ENCODE measurements around the gene AQP9. TPM values are rescaled to one million over a fixed set of nuclear protein-coding genes. Genes with fewer than 3 reads are reported as not detected.

Gene AQP9
- total and polyA plus RNA-seq, 2 of the 8 experiments (the other 6 are each of a cell fraction or from before 2014, with no cell fraction given), result not detected

- TF ChIP-seq PHF8 (conservative IDR thresholded peaks at IDR 0.05; ENCODE audit: low read depth, low read length), result no peak
- no peak for TF ChIP-seq POLR2AphosphoS5 (IDR thresholded peaks at IDR 0.05; ENCODE audit: low read depth, low read length)
- no peak for TF ChIP-seq ZNF274 (IDR thresholded peaks at IDR 0.05; ENCODE audit: borderline replicate concordance, extremely low read depth, low read length)
- TF ChIP-seq JUND (IDR thresholded peaks at IDR 0.05; ENCODE audit: low read length), result no peak
- no peak for TF ChIP-seq USF2 (IDR thresholded peaks at IDR 0.05; ENCODE audit: low read length)
- TF ChIP-seq POLR2A (IDR thresholded peaks at IDR 0.05; ENCODE audit: control extremely low read depth in 1 of 2, low read depth in 2 of 2, low read length in 2 of 2), result no peak
- no peak for TF ChIP-seq EZH2 (IDR thresholded peaks at IDR 0.05; ENCODE audit: low read depth, low read length, severe bottlenecking)
- TF ChIP-seq SP4 (IDR thresholded peaks at IDR 0.05; ENCODE audit: low read length), result no peak
- no peak for TF ChIP-seq ATF2 (IDR thresholded peaks at IDR 0.05; ENCODE audit: low read length)
- Histone ChIP-seq H4K20me1 (replicated peaks in 1 of 2; ENCODE audit: control insufficient read depth in 1 of 2, insufficient read depth in 2 of 2, low read length in 2 of 2) (no peaks in the 10 kb centered on the region), H2BK5ac (ENCODE audit: low read depth, low read length) (no peak overlapping the region), H2BK15ac (ENCODE audit: low read length) (no peak overlapping the region), H3K27ac (ENCODE audit: low read depth, low read length) (no peak overlapping the region), H3K56ac (replicated peaks; ENCODE audit: insufficient read length, low read depth, low read length) (no peak overlapping the region), H2AFZ (ENCODE audit: low read length) (no peak overlapping the region), H3K79me1 (ENCODE audit: low read depth, low read length) (no peaks in the 10 kb centered on the region), H3K23me2 (ENCODE audit: low read depth, low read length) (no peaks in the 10 kb centered on the region), H4K5ac (ENCODE audit: insufficient read length, low read depth, low read length) (no peak overlapping the region), H3K9ac (replicated peaks in 1 of 4; ENCODE audit: extremely low read depth in 1 of 4, low read depth in 3 of 4, low read length in 3 of 4) (no peak overlapping the region), H3K4me3 (ENCODE audit: extremely low read depth in 1 of 4, insufficient read depth in 2 of 4, low read depth in 3 of 4, low read length in 4 of 4) (no peak overlapping the region), H4K91ac (replicated peaks; ENCODE audit: insufficient read length, low read length) (no peak overlapping the region), H3K4ac (replicated peaks; ENCODE audit: insufficient read length, low read depth, low read length) (no peak overlapping the region), H3K4me1 (replicated peaks in 1 of 4; ENCODE audit: control insufficient read depth in 3 of 4, insufficient read depth in 4 of 4, low read length in 3 of 4) (no peaks in the 10 kb centered on the region), H2BK12ac (ENCODE audit: low read depth, low read length) (no peak overlapping the region), H4K8ac (ENCODE audit: extremely low read depth, insufficient read depth, low read length) (no peak overlapping the region), H2BK120ac (replicated peaks; ENCODE audit: low read depth, low read length) (no peak overlapping the region), H2BK20ac (ENCODE audit: low read length) (no peak overlapping the region), H2AK5ac (ENCODE audit: low read depth, low read length) (no peak overlapping the region), H3K14ac (ENCODE audit: insufficient read length) (no peak overlapping the region), H3K18ac (ENCODE audit: extremely low read depth, low read length) (no peak overlapping the region), H3K27me3 (replicated peaks in 1 of 4; ENCODE audit: control insufficient read depth in 3 of 4, extremely low read depth in 1 of 4, insufficient read depth in 3 of 4, low read length in 3 of 4) (no peaks in the 10 kb centered on the region), H3K36me3 (ENCODE audit: control insufficient read depth in 2 of 4, insufficient read depth in 4 of 4, low read length in 3 of 4) (no peaks in the 10 kb centered on the region), H3K4me2 (ENCODE audit: insufficient read depth in 1 of 2, low read depth in 2 of 2, low read length in 2 of 2) (no peak overlapping the region), H3K23ac (ENCODE audit: insufficient read length) (no peak overlapping the region), H3K9me3 (ENCODE audit: insufficient read depth in 2 of 2, low read depth in 1 of 2, low read length in 1 of 2) (no peaks in the 10 kb centered on the region), H3K79me2 (ENCODE audit: control insufficient read depth in 1 of 2, insufficient read depth in 2 of 2, low read length in 2 of 2) (no peaks in the 10 kb centered on the region)
- ChIA-PET POLR2A (ENCODE audit: partially characterized antibody) (no interaction called here), CTCF (ENCODE audit: partially characterized antibody) (no interaction called here)
- no peak for DNase-seq (ENCODE audit: low read depth in 1 of 2, low spot score in 2 of 2)
- 91% methylated on average over 6 of the region's 6 CpGs; no CpG with 5 or more reads in 1 of the 2 experiments for WGBS, 2 experiments (ENCODE audit: extremely low coverage in 1 of 2, insufficient coverage in 1 of 2, insufficient read length in 1 of 2, insufficient replicate concordance in 2 of 2, low coverage in 1 of 2, low lambda C conversion rate in 2 of 2, missing lambda C conversion rate in 1 of 2)
- no peak for FAIRE-seq
These were observed 41.6 kb upstream of the AQP9 start for GRCh38 chr15:58096529-58097084.
